Thyroid gland (tissue), 4 donors: ENCODE results near the gene RPL22. TPM values are rescaled to one million over a fixed set of nuclear protein-coding genes. Genes with fewer than 3 reads are reported as not detected.
A peak's percentile ranks its signal among the peaks of the same experiment; 100 is the strongest.

Experiments used
- DNase-seq, 2 donors: peaks; one replicate each; pipeline ENCODE4 v3.0.0-alpha.2; 2019
- H3K27ac ChIP-seq, 3 donors: fragments of 200-600 bp; sonication (generic); 1 replicate in 2 of 3; 2 replicates in 1 of 3; pipeline ENCODE4 v1.5.1; 2016 to 2019; ENCODE audit warnings: mild to moderate bottlenecking in 1 of 3, moderate library complexity in 1 of 3
- H3K27me3 ChIP-seq: fragments of 200-600 bp; sonication (generic); one replicate; pipeline ENCODE4 v1.5.1; 2019
- H3K36me3 ChIP-seq, 2 donors: fragments of 200-600 bp; sonication (generic); one replicate each; pipeline ENCODE4 v1.5.1; 2016 to 2019
- H3K4me1 ChIP-seq, 2 donors: fragments of 200-600 bp; sonication (generic); one replicate each; pipeline ENCODE4 v1.5.1; 2017 to 2019
- H3K4me3 ChIP-seq, 3 donors: fragments of 200-600 bp; sonication (generic); replicated peaks in 1 of 3; 1 replicate in 2 of 3; 2 replicates in 1 of 3; pipeline ENCODE4 v1.5.1; 2016; ENCODE audit warnings: mild to moderate bottlenecking in 1 of 3
- H3K9me3 ChIP-seq: fragments of 200-600 bp; sonication (generic); one replicate; pipeline ENCODE4 v1.5.1; 2017
- CTCF ChIP-seq, 6 experiments: fragments of 200-600 bp in 3 of 6; fragments of 450-650 bp in 3 of 6; sonication (generic) in 3 of 6; IDR thresholded peaks; one replicate each; pipeline ENCODE4 v1.5.1; 2016 to 2019; ENCODE audit warnings: antibody characterized with exemption in 6 of 6, mild to moderate bottlenecking in 2 of 6, inconsistent platforms in 1 of 6, moderate library complexity in 1 of 6
- POLR2A ChIP-seq, 2 donors: fragments of 450-650 bp; IDR thresholded peaks; one replicate each; pipeline ENCODE4 v1.6.1; 2017; ENCODE audit warnings: antibody characterized with exemption in 2 of 2, mild to moderate bottlenecking in 2 of 2, moderate library complexity in 1 of 2
- WGBS, 2 donors: methylation state at CpG; one replicate each; pipeline ENCODE4 v1.1.5; 2017; 5-methylcytosine and 5-hydroxymethylcytosine counted together
- intact Hi-C: fragments of 100-400 bp; cut with DNase I; formaldehyde crosslinking; loops from one replicate; pipeline ENCODE4 v1.15.1; 2023
- total RNA-seq, 4 donors: library from RNA; depleted of rRNA; stranded (reverse); fragments of >200 nt; gene quantifications; one replicate each; pipeline ENCODE4 v1.2.3, GENCODE V29; 2016

RPL22 gene
- total RNA-seq, 4 donors from 2014 or later = 154 to 230 (median 181) TPM

GRCh38 chr1:6148497-6149241 lies 50.7 kb downstream of the RPL22 start:
- Histone ChIP-seq H3K27me3 (peaks cover 8% of the 10 kb centered on the region), H3K9me3 (no peaks in the 10 kb centered on the region), H3K4me3 (no peak overlapping the region), H3K27ac (no peak overlapping the region), H3K4me1 (peaks cover 4 to 6% of the 10 kb centered on the region in 2 donors), H3K36me3 (no peaks in the 10 kb centered on the region)
- TF ChIP-seq CTCF (IDR thresholded peaks at IDR 0.05) = no peak
- no peak for TF ChIP-seq POLR2A (IDR thresholded peaks at IDR 0.05)
- intact Hi-C loops = no loop called here
- 5 to 6% methylated on average over 30 to 35 of the region's 53 CpGs for WGBS, 2 donors
- DNase-seq = peak in 1 of 2 donors; percentile 10

GRCh38 chr1:6145864-6146410 lies 53.5 kb downstream of the RPL22 start:
- H3K36me3 ChIP-seq = no peaks in the 10 kb centered on the region
- no peaks in the 10 kb centered on the region for H3K9me3 ChIP-seq
- H3K27me3 ChIP-seq = peaks cover 8% of the 10 kb centered on the region
- TF ChIP-seq CTCF (IDR thresholded peaks at IDR 0.05) (no peak), POLR2A (IDR thresholded peaks at IDR 0.05) (no peak)
- peaks cover 4 to 6% of the 10 kb centered on the region in 2 donors for H3K4me1 ChIP-seq
- no peak overlapping the region for H3K27ac ChIP-seq
- 88 to 93% methylated on average over 17 to 24 of the region's 24 CpGs for WGBS, 2 donors
- DNase-seq = no peak
- intact Hi-C loops = no loop called here
- no peak overlapping the region for H3K4me3 ChIP-seq

GRCh38 chr1:6145396-6145750 lies 54.0 kb downstream of the RPL22 start:
- WGBS, 2 donors = 64 to 83% methylated on average over 1 to 2 of the region's 2 CpGs
- intact Hi-C loops = no loop called here

GRCh38 chr1:6144647-6145395 lies 54.6 kb downstream of the RPL22 start:
- WGBS, 2 donors = 29 to 38% methylated on average over 16 of the region's 16 CpGs
- H3K9me3 ChIP-seq = no peaks in the 10 kb centered on the region
- H3K4me3 ChIP-seq = no peak overlapping the region
- H3K4me1 ChIP-seq = peaks cover 4 to 6% of the 10 kb centered on the region in 2 donors
- intact Hi-C loops = no loop called here
- peaks cover 8% of the 10 kb centered on the region for H3K27me3 ChIP-seq
- H3K36me3 ChIP-seq = no peaks in the 10 kb centered on the region
- no peak for TF ChIP-seq CTCF (IDR thresholded peaks at IDR 0.05)
- no peak for TF ChIP-seq POLR2A (IDR thresholded peaks at IDR 0.05)
- no peak for DNase-seq
- no peak overlapping the region for H3K27ac ChIP-seq

More at GRCh38 chr1:6145396-6145750, 54.0 kb downstream of the RPL22 start:
- DNase-seq = no peak
- no peak overlapping the region for H3K27ac ChIP-seq
- H3K4me3 ChIP-seq = no peak overlapping the region
- H3K36me3 ChIP-seq = no peaks in the 10 kb centered on the region
- peaks cover 4 to 6% of the 10 kb centered on the region in 2 donors for H3K4me1 ChIP-seq
- peaks cover 8% of the 10 kb centered on the region for H3K27me3 ChIP-seq
- no peaks in the 10 kb centered on the region for H3K9me3 ChIP-seq
- TF ChIP-seq POLR2A (IDR thresholded peaks at IDR 0.05) = no peak
- no peak for TF ChIP-seq CTCF (IDR thresholded peaks at IDR 0.05)

- peaks cover 4 to 6% of the 10 kb centered on the region in 2 donors for H3K4me1 ChIP-seq
- TF ChIP-seq CTCF (IDR thresholded peaks at IDR 0.05) (no peak), POLR2A (IDR thresholded peaks at IDR 0.05) (no peak)
- H3K36me3 ChIP-seq = no peaks in the 10 kb centered on the region
- H3K27ac ChIP-seq = no peak overlapping the region
- intact Hi-C loops = no loop called here
- no peak for DNase-seq
- 64 to 74% methylated on average over 7 of the region's 7 CpGs for WGBS, 2 donors
- H3K4me3 ChIP-seq = no peak overlapping the region
- H3K27me3 ChIP-seq = peaks cover 8% of the 10 kb centered on the region
- H3K9me3 ChIP-seq = no peaks in the 10 kb centered on the region
Measured at GRCh38 chr1:6144175-6144574, 55.2 kb downstream of the RPL22 start.
